Coronary artery (tissue), 2 donors: ENCODE measurements around the gene DHRS12.
"Not testable (repeated sequence)": the region's sequence is repeated elsewhere in the genome, so short reads cannot be mapped to it uniquely, and the experiment has no call there.

Experiments
- DNase-seq: peaks from one replicate; pipeline ENCODE4 v3.0.0-alpha.2; 2017; ENCODE audit warnings: low spot score
- H3K27ac ChIP-seq, 2 donors: fragments of 200-600 bp; sonication (generic); one replicate each; pipeline ENCODE4 v1.5.1; 2016 to 2019
- H3K4me3 ChIP-seq: fragments of 200-600 bp; sonication (generic); 2 replicates; pipeline ENCODE4 v1.5.1; 2016; ENCODE audit warnings: mild to moderate bottlenecking, moderate library complexity
- TF ChIP-seq, protein P1 (sequence below): fragments of 200-600 bp; sonication (generic); IDR thresholded peaks from one replicate; pipeline ENCODE4 v1.5.1; 2019; ENCODE audit warnings: antibody characterized with exemption

DHRS12 gene

DNA sequence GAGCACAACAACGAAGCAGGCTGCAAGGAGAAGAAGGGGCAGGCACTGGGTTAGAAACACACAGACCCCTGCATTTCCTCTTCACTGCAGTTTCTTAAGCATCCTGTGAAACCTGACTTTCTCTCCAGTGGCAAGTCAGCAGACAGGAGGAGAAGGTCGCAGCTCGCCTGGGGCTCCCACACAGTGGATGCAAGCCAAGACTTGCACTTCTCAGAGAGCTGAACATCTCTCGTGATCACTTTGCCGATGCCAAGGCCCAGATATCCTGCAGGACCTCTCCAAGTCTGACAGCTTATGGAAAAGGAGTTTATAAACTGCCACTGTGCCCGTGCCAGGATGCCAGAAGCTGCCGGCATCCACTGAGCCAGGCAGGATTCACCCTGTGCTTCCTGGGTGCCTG lies 22.6 kb upstream of the DHRS12 start:
- DNase-seq = no peak
- H3K27ac ChIP-seq = no peak overlapping the region
- TF ChIP-seq, protein P1, sequence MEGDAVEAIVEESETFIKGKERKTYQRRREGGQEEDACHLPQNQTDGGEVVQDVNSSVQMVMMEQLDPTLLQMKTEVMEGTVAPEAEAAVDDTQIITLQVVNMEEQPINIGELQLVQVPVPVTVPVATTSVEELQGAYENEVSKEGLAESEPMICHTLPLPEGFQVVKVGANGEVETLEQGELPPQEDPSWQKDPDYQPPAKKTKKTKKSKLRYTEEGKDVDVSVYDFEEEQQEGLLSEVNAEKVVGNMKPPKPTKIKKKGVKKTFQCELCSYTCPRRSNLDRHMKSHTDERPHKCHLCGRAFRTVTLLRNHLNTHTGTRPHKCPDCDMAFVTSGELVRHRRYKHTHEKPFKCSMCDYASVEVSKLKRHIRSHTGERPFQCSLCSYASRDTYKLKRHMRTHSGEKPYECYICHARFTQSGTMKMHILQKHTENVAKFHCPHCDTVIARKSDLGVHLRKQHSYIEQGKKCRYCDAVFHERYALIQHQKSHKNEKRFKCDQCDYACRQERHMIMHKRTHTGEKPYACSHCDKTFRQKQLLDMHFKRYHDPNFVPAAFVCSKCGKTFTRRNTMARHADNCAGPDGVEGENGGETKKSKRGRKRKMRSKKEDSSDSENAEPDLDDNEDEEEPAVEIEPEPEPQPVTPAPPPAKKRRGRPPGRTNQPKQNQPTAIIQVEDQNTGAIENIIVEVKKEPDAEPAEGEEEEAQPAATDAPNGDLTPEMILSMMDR = no peak
- no peak overlapping the region for H3K4me3 ChIP-seq

DNA sequence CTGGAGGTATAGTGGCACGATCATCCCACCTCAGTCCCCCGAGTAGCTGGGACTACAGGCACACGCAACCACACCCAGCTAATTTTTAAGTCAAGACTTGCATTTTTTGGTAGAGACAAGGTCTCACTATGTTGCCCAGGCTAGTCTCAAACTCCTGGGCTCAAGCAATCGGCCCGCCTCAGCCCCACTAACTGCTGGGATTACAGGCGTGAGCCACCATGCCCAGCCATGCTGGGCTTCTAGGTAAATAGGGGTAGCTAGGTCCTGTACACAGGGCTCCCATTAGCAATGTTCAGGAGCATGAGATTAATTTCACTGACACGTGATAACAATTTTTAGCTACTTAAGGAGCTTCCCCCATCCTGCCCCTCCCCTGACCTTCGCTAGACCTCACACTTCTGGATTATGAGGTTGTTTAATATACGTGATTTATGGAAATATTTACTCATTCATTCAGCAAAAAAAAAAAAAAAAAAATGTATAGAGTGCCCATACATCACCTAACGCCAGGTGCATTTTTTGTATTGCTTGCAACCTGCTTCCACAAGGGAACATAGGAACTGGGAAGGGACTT lies 21.8 kb upstream of the DHRS12 start:
- TF ChIP-seq, protein P1 = no peak
- no peak overlapping the region for H3K27ac ChIP-seq
- no peak overlapping the region for H3K4me3 ChIP-seq
- DNase-seq = no peak

DNA sequence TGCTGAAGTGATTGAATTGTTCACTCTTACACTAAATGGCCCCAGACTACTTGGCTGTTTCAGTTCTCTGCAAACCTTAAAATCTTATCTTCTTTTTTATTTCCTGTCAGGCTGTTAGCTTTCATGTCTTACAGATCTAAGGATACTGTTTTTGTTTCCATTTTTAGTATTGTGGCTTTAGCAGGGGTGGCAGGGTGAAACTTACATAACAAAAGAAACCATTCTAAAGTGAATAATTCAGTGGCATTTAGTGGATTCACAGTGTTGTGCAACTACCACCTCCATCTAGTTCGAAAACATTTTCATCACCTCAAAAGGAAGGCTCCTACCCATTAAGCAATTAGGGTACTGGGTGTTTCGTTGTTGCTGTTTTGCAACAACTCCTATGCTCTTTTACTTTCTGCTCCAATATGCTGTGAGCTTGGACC lies 21.2 kb upstream of the DHRS12 start:
- H3K27ac ChIP-seq = no peak overlapping the region
- no peak overlapping the region for H3K4me3 ChIP-seq
- TF ChIP-seq, protein P1 = no peak
- no peak for DNase-seq

DNA sequence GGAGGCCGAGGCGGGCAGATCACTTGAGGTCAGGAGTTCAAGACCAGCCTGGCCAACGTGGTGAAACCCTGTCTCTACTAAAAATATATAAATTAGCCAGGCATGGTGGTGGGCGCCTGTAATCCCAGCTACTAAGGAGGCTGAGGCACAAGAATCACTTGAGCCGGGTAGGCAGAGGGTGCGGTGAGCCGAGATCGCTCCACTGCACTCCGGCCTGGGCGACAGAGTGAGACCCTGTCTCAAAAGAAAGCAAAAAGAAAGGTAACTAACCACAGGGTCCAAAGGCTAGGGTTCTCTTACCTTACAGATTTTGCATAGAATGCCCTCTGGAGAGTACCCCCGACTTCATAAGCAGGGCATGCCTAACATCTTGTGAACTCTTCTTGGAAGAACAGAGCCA lies 20.7 kb upstream of the DHRS12 start:
- not testable (repeated sequence) for DNase-seq, H3K4me3 ChIP-seq, H3K27ac ChIP-seq

DNA sequence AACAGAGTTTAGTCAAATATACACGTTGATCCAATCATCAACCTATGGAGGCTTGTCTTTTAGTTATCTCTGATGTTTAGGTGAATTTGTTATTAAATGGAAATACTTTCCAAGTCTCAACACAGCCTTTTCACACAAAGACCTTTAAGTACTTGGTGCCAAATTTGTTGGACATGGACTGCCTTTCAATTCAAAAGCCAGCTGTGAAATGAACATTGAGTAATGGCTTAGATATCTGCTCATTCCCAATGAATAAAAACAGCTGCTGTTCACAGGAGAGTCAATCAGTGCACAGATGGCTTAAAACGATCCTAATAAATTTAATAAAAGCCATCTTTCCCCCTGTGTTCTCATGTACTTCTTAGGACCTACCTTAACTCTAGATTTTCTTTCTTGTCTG lies 19.9 kb upstream of the DHRS12 start:
- H3K4me3 ChIP-seq = no peak overlapping the region
- DNase-seq = no peak
- H3K27ac ChIP-seq = no peak overlapping the region
- TF ChIP-seq, protein P1 = no peak

DNA sequence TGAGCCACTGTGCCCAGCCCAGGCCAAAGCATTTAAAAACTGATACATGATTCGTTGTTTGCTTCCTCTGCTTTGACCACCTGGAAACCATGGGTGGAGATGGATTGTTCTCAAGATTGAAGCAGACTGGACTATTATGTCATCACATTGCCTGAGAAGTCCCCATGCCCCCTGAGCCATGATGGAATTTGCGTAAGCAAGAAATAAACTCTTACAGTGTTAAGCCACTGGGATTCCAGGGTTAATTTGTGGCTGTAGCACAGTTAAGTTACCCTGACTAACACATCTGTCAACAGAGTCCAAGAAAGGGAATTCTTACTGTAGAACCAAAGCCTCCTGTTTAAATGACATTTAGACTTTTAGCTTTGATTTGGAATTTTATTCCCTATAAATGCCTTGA lies 19.4 kb upstream of the DHRS12 start:
- DNase-seq = no peak
- Histone ChIP-seq H3K4me3 (no peak overlapping the region), H3K27ac (no peak overlapping the region)
- TF ChIP-seq, protein P1 = no peak

DNA sequence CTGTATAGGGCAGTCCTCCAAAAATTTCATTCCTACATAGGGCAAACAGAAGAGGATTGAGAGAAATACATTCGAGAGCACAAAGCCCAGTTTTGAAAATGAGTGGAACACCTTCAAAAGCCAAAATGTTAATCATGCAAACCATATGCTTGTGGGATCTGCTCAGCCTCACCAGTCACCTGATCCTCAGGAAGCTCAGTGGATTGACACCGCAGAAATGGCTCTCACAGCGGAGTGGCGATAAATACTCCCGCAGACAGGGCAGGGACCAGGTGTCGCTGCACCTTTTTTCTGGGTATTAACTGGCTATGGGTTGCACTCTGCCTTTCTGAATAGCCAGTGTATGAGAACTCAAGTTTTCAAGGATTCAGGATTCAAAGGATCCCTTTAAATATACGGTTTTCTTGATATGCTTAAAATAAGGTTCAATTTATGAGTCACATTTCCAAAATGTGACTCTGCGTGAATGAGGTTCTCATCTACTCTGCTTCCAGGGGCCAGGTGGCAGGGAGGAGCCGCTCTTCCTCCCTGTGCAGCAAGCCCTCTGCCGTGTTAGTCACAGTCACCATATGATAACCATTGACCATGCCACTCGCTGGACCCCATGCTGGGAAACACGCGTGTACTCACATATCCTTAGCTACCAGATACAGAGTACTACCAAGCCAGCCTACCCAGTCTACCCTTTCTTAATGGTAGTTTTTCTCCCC lies 18.3 kb upstream of the DHRS12 start:
- TF ChIP-seq, protein P1 = no peak
- DNase-seq = no peak
- H3K4me3 ChIP-seq = no peak overlapping the region
- no peak overlapping the region for H3K27ac ChIP-seq
